ENCODE measurements around the gene SSH2.

- TF ChIP-seq SMYD3 (CRISPR knock-in tag; IDR thresholded peaks at IDR 0.05) (no peak), ZNF674 (CRISPR knock-in tag; IDR thresholded peaks at IDR 0.05; ENCODE audit: low read depth) (no peak)
Observed at GRCh38 chr17:29760279-29761039, 169.6 kb downstream of the SSH2 start.

Data from HepG2 (cell line).